ENCODE data around the gene OSTC.
A peak's percentile ranks its signal among the peaks of the same experiment; 100 is the strongest.

OSTC gene

DNA sequence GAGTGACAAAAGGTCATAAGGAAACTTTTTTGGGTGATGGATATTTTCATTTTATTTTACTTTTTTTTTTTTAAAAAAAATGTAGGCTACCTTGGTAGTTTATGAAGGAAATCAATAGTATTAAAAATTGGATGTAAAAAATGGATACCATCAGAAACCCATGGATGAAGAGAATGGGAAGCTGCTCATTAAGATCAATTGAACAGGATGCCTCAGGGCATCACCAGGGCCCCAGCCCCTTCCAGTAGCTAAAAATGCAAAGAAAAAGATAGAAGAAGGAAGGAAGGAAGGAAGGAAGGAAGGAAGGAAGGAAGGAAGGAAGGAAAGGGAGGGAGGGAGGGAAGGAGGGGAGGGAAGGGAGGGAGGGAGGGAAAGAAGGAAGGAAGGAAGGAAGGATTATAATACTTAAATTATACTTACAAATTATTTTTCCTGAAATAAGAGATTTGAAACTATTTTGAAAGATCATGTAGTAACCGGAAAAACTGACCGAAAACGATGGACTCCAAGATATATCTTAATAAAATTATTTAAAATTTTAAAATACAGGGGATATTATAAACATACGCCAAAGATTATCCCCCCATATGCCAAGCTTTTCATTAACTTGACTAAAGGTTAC is 24.1 kb downstream of the OSTC start:
- Histone ChIP-seq H3K79me2 (ENCODE audit: low read length) (no peaks in the 10 kb centered on the region), H4K20me1 (ENCODE audit: insufficient read depth, low read length) (no peaks in the 10 kb centered on the region), H3K4me2 (ENCODE audit: low read length) (no peak overlapping the region), H3K27ac (ENCODE audit: low read length) (no peak overlapping the region), H3K36me3 (replicated peaks; ENCODE audit: low read depth, low read length) (peaks cover 16% of the 10 kb centered on the region), H3K9ac (ENCODE audit: low read length) (no peak overlapping the region), H3K4me1 (ENCODE audit: low read length) (no peaks in the 10 kb centered on the region), H3K4me3 (ENCODE audit: low read length) (no peak overlapping the region), H2AFZ (ENCODE audit: low read depth, low read length) (no peak overlapping the region), H3K27me3 (ENCODE audit: low read depth, low read length) (no peaks in the 10 kb centered on the region), H3K9me3 (ENCODE audit: insufficient read depth, low read length) (no peaks in the 10 kb centered on the region)
- TF ChIP-seq, protein P1, sequence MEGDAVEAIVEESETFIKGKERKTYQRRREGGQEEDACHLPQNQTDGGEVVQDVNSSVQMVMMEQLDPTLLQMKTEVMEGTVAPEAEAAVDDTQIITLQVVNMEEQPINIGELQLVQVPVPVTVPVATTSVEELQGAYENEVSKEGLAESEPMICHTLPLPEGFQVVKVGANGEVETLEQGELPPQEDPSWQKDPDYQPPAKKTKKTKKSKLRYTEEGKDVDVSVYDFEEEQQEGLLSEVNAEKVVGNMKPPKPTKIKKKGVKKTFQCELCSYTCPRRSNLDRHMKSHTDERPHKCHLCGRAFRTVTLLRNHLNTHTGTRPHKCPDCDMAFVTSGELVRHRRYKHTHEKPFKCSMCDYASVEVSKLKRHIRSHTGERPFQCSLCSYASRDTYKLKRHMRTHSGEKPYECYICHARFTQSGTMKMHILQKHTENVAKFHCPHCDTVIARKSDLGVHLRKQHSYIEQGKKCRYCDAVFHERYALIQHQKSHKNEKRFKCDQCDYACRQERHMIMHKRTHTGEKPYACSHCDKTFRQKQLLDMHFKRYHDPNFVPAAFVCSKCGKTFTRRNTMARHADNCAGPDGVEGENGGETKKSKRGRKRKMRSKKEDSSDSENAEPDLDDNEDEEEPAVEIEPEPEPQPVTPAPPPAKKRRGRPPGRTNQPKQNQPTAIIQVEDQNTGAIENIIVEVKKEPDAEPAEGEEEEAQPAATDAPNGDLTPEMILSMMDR (IDR thresholded peaks at IDR 0.05; ENCODE audit: low read depth, low read length), result no peak
- no peak for TF ChIP-seq EZH2phosphoT487 (IDR thresholded peaks at IDR 0.05; ENCODE audit: low read depth)

DNA sequence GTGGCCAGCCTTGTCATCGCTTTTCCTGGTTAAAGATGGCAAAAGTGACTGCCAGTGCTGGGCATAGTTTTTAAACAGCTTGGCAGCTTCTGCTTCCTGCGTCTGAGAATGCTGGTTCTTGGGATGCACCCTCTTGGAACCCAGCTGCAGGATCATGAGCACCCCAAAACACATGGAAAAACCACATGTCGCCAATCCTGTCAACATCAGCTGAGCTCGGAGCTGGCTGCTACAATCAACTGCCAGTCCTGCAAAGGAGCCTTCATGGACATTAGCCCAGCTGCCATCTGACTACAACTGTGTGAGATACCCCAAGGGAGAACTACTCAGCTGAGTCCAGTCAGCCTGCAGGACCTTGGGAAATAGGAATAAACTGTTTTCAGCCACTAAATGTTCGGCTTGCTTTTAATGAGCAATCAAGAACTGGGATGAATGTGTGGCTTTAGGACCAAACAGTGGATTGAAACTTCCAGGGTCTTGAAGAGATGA is 31.0 kb downstream of the OSTC start:
- Histone ChIP-seq H3K9me3 (ENCODE audit: insufficient read depth, low read length) (no peaks in the 10 kb centered on the region), H3K79me2 (ENCODE audit: low read length) (no peaks in the 10 kb centered on the region), H3K36me3 (replicated peaks; ENCODE audit: low read depth, low read length) (peaks cover 5% of the 10 kb centered on the region), H3K9ac (ENCODE audit: low read length) (no peak overlapping the region), H3K27ac (ENCODE audit: low read length) (no peak overlapping the region), H3K4me1 (ENCODE audit: low read length) (no peaks in the 10 kb centered on the region), H4K20me1 (ENCODE audit: insufficient read depth, low read length) (no peaks in the 10 kb centered on the region), H3K4me3 (ENCODE audit: low read length) (no peak overlapping the region), H2AFZ (ENCODE audit: low read depth, low read length) (no peak overlapping the region), H3K4me2 (ENCODE audit: low read length) (no peak overlapping the region), H3K27me3 (ENCODE audit: low read depth, low read length) (no peaks in the 10 kb centered on the region)
- TF ChIP-seq, protein P1 (IDR thresholded peaks at IDR 0.05; ENCODE audit: low read depth, low read length), result no peak
- no peak for TF ChIP-seq EZH2phosphoT487 (IDR thresholded peaks at IDR 0.05; ENCODE audit: low read depth)

DNA sequence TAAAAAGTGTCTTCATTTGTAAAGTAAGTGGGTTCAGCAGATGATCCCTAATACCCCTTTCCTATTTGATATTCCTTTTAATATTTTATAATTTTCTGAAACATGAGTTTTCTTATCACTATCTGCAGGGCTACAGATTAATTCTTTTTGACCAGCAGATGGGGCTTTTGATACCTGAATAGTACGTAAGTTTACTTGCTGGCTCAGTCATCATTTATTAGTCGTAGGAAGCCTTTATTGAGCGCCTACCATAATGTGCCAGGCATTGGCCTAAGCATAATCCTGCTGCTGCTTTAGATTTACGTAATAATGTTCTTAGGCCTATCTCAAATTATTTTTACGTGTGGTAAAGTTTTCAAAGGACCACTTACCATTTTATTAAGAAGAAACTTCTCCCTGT is 33.1 kb downstream of the OSTC start:
- no peak overlapping the region for H3K4me2 ChIP-seq (ENCODE audit: low read length)
- H3K4me3 ChIP-seq (ENCODE audit: low read length), result no peak overlapping the region
- no peak overlapping the region for H3K27ac ChIP-seq (ENCODE audit: low read length)
- no peak overlapping the region for H2AFZ ChIP-seq (ENCODE audit: low read depth, low read length)
- H3K9me3 ChIP-seq (ENCODE audit: insufficient read depth, low read length), result no peaks in the 10 kb centered on the region
- no peaks in the 10 kb centered on the region for H3K79me2 ChIP-seq (ENCODE audit: low read length)
- H4K20me1 ChIP-seq (ENCODE audit: insufficient read depth, low read length), result no peaks in the 10 kb centered on the region
- H3K4me1 ChIP-seq (ENCODE audit: low read length), result no peaks in the 10 kb centered on the region
- no peak overlapping the region for H3K9ac ChIP-seq (ENCODE audit: low read length)
- TF ChIP-seq, protein P1 (IDR thresholded peaks at IDR 0.05; ENCODE audit: low read depth, low read length), result peak; percentile 58
- no peak for TF ChIP-seq EZH2phosphoT487 (IDR thresholded peaks at IDR 0.05; ENCODE audit: low read depth)
- no peaks in the 10 kb centered on the region for H3K36me3 ChIP-seq (replicated peaks; ENCODE audit: low read depth, low read length)
- H3K27me3 ChIP-seq (ENCODE audit: low read depth, low read length), result no peaks in the 10 kb centered on the region

DNA sequence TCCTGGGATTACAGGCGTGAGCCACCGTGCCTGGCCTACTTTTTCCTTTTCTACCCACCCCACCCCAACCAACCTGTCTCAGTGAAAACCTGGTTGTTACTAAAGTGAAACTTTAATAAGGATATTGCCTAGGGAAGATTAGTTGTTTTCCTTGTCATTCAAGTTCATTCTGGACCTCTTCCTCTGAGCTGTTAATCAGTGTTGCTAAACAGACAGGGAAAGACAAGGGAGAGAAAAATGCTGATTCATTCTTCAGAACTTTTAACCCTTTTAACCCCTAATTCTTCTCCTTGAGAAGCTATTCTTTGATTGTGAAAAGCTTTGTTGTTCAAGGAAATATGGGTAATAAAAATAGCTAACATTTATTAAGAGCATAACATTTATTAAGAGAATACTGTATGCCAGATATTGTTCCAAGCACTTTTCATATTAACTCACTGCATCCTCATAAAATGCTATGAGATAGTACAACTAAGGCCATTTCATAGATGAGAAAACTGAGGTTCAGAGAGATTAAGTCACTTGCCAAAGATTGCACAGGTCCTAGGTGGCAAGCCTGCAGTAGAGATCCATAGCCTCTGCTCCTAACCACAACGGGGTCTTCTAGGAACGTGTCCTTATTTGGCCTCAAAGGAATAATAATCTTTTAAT is 34.8 kb downstream of the OSTC start:
- Histone ChIP-seq H3K4me3 (ENCODE audit: low read length) (no peak overlapping the region), H3K9ac (ENCODE audit: low read length) (no peak overlapping the region), H3K27me3 (ENCODE audit: low read depth, low read length) (no peaks in the 10 kb centered on the region), H3K36me3 (replicated peaks; ENCODE audit: low read depth, low read length) (no peaks in the 10 kb centered on the region), H3K27ac (ENCODE audit: low read length) (no peak overlapping the region), H3K79me2 (ENCODE audit: low read length) (no peaks in the 10 kb centered on the region), H3K9me3 (ENCODE audit: insufficient read depth, low read length) (no peaks in the 10 kb centered on the region), H2AFZ (ENCODE audit: low read depth, low read length) (no peak overlapping the region), H4K20me1 (ENCODE audit: insufficient read depth, low read length) (no peaks in the 10 kb centered on the region), H3K4me1 (ENCODE audit: low read length) (no peaks in the 10 kb centered on the region), H3K4me2 (ENCODE audit: low read length) (no peak overlapping the region)
- no peak for TF ChIP-seq EZH2phosphoT487 (IDR thresholded peaks at IDR 0.05; ENCODE audit: low read depth)
- TF ChIP-seq, protein P1 (IDR thresholded peaks at IDR 0.05; ENCODE audit: low read depth, low read length), result no peak
